ENCODE data around the gene RTN4R.

DNA sequence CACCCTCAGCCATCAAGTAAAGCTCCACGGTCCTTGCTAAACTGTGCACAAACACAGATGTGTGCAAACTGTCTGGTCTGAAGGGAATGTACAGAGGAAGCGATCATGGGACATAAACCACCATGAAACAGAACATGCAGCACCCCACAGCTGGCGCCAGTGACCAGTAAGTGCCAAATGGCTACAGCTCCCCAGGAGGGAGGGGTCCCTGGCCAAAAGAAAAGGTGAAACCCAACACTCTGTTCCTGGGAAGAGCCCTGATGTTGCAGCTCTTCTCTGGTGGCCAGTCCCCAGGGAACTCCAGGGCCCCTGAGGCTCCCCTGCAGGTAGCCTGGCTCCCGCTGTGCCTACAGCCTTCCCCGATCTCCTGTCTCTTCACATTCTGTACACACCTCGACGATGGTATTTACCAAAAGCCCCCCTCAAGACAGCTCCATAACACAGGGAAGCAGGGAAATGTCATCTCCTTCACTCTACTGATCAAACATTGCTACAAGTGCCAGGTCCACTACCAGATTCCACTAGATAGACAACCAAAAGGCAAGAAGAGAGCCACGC, 48.8 kb upstream of the RTN4R start:
- TF ChIP-seq JUN (IDR thresholded peaks at IDR 0.05; ENCODE audit: low read depth, low read length) (no peak), KDM1A (IDR thresholded peaks at IDR 0.05; ENCODE audit: borderline replicate concordance, low read length) (no peak), NRF1 (IDR thresholded peaks at IDR 0.05; ENCODE audit: low read depth, low read length) (no peak), EZH2 (IDR thresholded peaks at IDR 0.05; ENCODE audit: low read depth, low read length, severe bottlenecking) (no peak), GABPA (IDR thresholded peaks at IDR 0.05; ENCODE audit: borderline replicate concordance, insufficient read depth, low read length) (no peak), SUZ12 (IDR thresholded peaks at IDR 0.05; ENCODE audit: low read length) (no peak), POLR2A (IDR thresholded peaks at IDR 0.05; ENCODE audit: control extremely low read depth in 1 of 2, low read depth in 2 of 2, low read length in 2 of 2) (no peak), CEBPB (IDR thresholded peaks at IDR 0.05; ENCODE audit: low read depth, low read length) (no peak), YY1 (IDR thresholded peaks at IDR 0.05; ENCODE audit: low read depth, low read length) (no peak), SIRT6 (IDR thresholded peaks at IDR 0.05; ENCODE audit: low read length) (no peak)
- TF ChIP-seq, protein P1, sequence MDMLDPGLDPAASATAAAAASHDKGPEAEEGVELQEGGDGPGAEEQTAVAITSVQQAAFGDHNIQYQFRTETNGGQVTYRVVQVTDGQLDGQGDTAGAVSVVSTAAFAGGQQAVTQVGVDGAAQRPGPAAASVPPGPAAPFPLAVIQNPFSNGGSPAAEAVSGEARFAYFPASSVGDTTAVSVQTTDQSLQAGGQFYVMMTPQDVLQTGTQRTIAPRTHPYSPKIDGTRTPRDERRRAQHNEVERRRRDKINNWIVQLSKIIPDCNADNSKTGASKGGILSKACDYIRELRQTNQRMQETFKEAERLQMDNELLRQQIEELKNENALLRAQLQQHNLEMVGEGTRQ (IDR thresholded peaks at IDR 0.05; ENCODE audit: low read length) = no peak
- TF ChIP-seq, protein P2, sequence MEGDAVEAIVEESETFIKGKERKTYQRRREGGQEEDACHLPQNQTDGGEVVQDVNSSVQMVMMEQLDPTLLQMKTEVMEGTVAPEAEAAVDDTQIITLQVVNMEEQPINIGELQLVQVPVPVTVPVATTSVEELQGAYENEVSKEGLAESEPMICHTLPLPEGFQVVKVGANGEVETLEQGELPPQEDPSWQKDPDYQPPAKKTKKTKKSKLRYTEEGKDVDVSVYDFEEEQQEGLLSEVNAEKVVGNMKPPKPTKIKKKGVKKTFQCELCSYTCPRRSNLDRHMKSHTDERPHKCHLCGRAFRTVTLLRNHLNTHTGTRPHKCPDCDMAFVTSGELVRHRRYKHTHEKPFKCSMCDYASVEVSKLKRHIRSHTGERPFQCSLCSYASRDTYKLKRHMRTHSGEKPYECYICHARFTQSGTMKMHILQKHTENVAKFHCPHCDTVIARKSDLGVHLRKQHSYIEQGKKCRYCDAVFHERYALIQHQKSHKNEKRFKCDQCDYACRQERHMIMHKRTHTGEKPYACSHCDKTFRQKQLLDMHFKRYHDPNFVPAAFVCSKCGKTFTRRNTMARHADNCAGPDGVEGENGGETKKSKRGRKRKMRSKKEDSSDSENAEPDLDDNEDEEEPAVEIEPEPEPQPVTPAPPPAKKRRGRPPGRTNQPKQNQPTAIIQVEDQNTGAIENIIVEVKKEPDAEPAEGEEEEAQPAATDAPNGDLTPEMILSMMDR (IDR thresholded peaks at IDR 0.05; ENCODE audit: control extremely low read depth in 1 of 3, insufficient read depth in 1 of 3, low read depth in 1 of 3, low read length in 3 of 3) = no peak

Data from H1 (cell line).